Measurements from ENCODE around the gene F10. TPM values are rescaled to one million over a fixed set of nuclear protein-coding genes. Genes with fewer than 3 reads are reported as not detected.

F10 gene
- total and polyA plus RNA-seq, 2 of the 13 experiments (the other 11 are each of a cell fraction or from before 2014, with no cell fraction given) = 58.4 to 237 TPM

- TF ChIP-seq, protein P1, sequence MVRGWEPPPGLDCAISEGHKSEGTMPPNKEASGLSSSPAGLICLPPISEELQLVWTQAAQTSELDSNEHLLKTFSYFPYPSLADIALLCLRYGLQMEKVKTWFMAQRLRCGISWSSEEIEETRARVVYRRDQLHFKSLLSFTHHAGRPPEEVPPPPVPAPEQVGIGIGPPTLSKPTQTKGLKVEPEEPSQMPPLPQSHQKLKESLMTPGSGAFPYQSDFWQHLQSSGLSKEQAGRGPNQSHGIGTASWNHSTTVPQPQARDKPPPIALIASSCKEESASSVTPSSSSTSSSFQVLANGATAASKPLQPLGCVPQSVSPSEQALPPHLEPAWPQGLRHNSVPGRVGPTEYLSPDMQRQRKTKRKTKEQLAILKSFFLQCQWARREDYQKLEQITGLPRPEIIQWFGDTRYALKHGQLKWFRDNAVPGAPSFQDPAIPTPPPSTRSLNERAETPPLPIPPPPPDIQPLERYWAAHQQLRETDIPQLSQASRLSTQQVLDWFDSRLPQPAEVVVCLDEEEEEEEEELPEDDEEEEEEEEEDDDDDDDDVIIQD (CRISPR knock-in tag; IDR thresholded peaks at IDR 0.05; ENCODE audit: low read depth) = no peak
- TF ChIP-seq DNMT1 (CRISPR knock-in tag; IDR thresholded peaks at IDR 0.05) (no peak), ZFP37 (CRISPR knock-in tag; IDR thresholded peaks at IDR 0.05; ENCODE audit: borderline replicate concordance) (no peak), HNRNPK (IDR thresholded peaks at IDR 0.05; ENCODE audit: low read depth, low read length, poor library complexity, severe bottlenecking) (no peak), SMAD9 (CRISPR knock-in tag; IDR thresholded peaks at IDR 0.05) (no peak), ZNF547 (CRISPR knock-in tag; IDR thresholded peaks at IDR 0.05) (no peak), SPEN (CRISPR knock-in tag; IDR thresholded peaks at IDR 0.05; ENCODE audit: low read depth) (0 out of 2 replicates have a peak, but pooled peaks have one; percentile 30), GATAD2A (CRISPR knock-in tag; IDR thresholded peaks at IDR 0.05) (no peak), U2AF1 (optimal IDR thresholded peaks at IDR 0.05; ENCODE audit: low read depth, low read length) (no peak), LBX2 (CRISPR knock-in tag; IDR thresholded peaks at IDR 0.05; ENCODE audit: borderline replicate concordance) (no peak), GFI1 (CRISPR knock-in tag; IDR thresholded peaks at IDR 0.05; ENCODE audit: borderline replicate concordance) (no peak), ZNF124 (CRISPR knock-in tag; IDR thresholded peaks at IDR 0.05) (no peak), ZNF407 (CRISPR knock-in tag; IDR thresholded peaks at IDR 0.05; ENCODE audit: not compliant biosample characterization) (no peak), KLF6 (CRISPR knock-in tag; IDR thresholded peaks at IDR 0.05) (no peak), ZSCAN9 (CRISPR knock-in tag; IDR thresholded peaks at IDR 0.05; ENCODE audit: borderline replicate concordance) (no peak), NR2F6 (IDR thresholded peaks at IDR 0.05) (no peak), NR2F6 (CRISPR knock-in tag; IDR thresholded peaks at IDR 0.05) (no peak), ZNF230 (CRISPR knock-in tag; IDR thresholded peaks at IDR 0.05) (no peak), ZNF766 (CRISPR knock-in tag; IDR thresholded peaks at IDR 0.05; ENCODE audit: borderline replicate concordance) (no peak), SRSF1 (optimal IDR thresholded peaks at IDR 0.05; ENCODE audit: low read depth, low read length) (no peak), KDM1A (CRISPR knock-in tag; IDR thresholded peaks at IDR 0.05) (no peak), MED8 (CRISPR knock-in tag; IDR thresholded peaks at IDR 0.05; ENCODE audit: insufficient replicate concordance) (no peak)
Measured at GRCh38 chr13:113126265-113127150, 3.9 kb downstream of the F10 start (continued).
